SH-SY5Y (cell line): ENCODE results near the gene NAPB.

Experiments used
- GATA2 ChIP-seq: IDR thresholded peaks from 2 replicates; pipeline ENCODE4 v1.6.1; 2011; ENCODE audit warnings: mild to moderate bottlenecking, low read depth, low read length
- GATA3 ChIP-seq: IDR thresholded peaks from 2 replicates; pipeline ENCODE4 v1.6.1; 2011; ENCODE audit warnings: low read depth, mild to moderate bottlenecking, low read length, moderate library complexity

GRCh38 chr20:23326774-23327173, 94.5 kb downstream of the NAPB start:
- TF ChIP-seq GATA3 (no peak), GATA2 (no peak)
